Tibial nerve (tissue), 4 donors: ENCODE measurements around the gene EEA1. TPM values are rescaled to one million over a fixed set of nuclear protein-coding genes. Genes with fewer than 3 reads are reported as not detected.

Experiments
- DNase-seq, 2 donors: peaks; one replicate each; pipeline ENCODE4 v3.0.0-alpha.2; 2019; ENCODE audit warnings: low spot score in 2 of 2
- H3K27ac ChIP-seq, 4 donors: fragments of 200-600 bp; sonication (generic) in 3 of 4; one replicate each; pipeline ENCODE4 v1.5.1; 2017 to 2019; ENCODE audit warnings: mild to moderate bottlenecking in 1 of 4
- H3K27me3 ChIP-seq, 2 donors: fragments of 200-600 bp; sonication (generic) in 1 of 2; one replicate each; pipeline versions ENCODE4 v1.5.1 to v1.6.0; 2017 to 2019
- H3K36me3 ChIP-seq, 3 donors: fragments of 200-600 bp; sonication (generic); one replicate each; pipeline ENCODE4 v1.5.1; 2018 to 2019
- H3K4me1 ChIP-seq, 4 donors: fragments of 200-600 bp; sonication (generic) in 3 of 4; one replicate each; pipeline ENCODE4 v1.5.1; 2017 to 2019
- H3K4me3 ChIP-seq, 4 donors: fragments of 200-600 bp; sonication (generic) in 3 of 4; one replicate each; pipeline ENCODE4 v1.5.1; 2017 to 2019; ENCODE audit warnings: mild to moderate bottlenecking in 1 of 4, moderate library complexity in 1 of 4
- H3K9me3 ChIP-seq, 4 donors: fragments of 200-600 bp; sonication (generic) in 3 of 4; one replicate each; pipeline ENCODE4 v1.5.1; 2017 to 2019
- CTCF ChIP-seq, 5 experiments: fragments of 200-600 bp in 3 of 5; fragments of 450-650 bp in 2 of 5; sonication (generic) in 3 of 5; IDR thresholded peaks; one replicate each; pipeline ENCODE4 v1.5.1; 2016 to 2019; ENCODE audit warnings: antibody characterized with exemption in 5 of 5, mild to moderate bottlenecking in 3 of 5, moderate library complexity in 2 of 5
- EP300 ChIP-seq, 2 donors: sonication (generic); formaldehyde crosslinking; IDR thresholded peaks; one replicate each; pipeline ENCODE4 v1.6.1; 2017; ENCODE audit warnings: antibody characterized with exemption in 2 of 2, mild to moderate bottlenecking in 1 of 2
- POLR2A ChIP-seq, 2 donors: fragments of 450-650 bp; IDR thresholded peaks; one replicate each; pipeline ENCODE4 v1.6.1; 2017; ENCODE audit warnings: antibody characterized with exemption in 2 of 2, mild to moderate bottlenecking in 2 of 2, moderate library complexity in 2 of 2
- WGBS, 2 donors: methylation state at CpG; one replicate each; pipeline ENCODE4 v1.1.5; 2018; 5-methylcytosine and 5-hydroxymethylcytosine counted together
- total RNA-seq, 4 donors: library from RNA; depleted of rRNA; stranded (reverse); fragments of >200 nt; gene quantifications; one replicate each; pipeline ENCODE4 v1.1.0, GENCODE V29; 2016

The EEA1 gene
- total RNA-seq, 4 donors from 2014 or later, result 18.4 to 34.8 (median 24.1) TPM

GRCh38 chr12:92953747-92954146 lies 24.7 kb upstream of the EEA1 start:
- TF ChIP-seq POLR2A (IDR thresholded peaks at IDR 0.05) (no peak), CTCF (IDR thresholded peaks at IDR 0.05) (no peak)
- no peak for DNase-seq
- no peaks in the 10 kb centered on the region for H3K27me3 ChIP-seq

GRCh38 chr12:92952394-92952793 lies 23.3 kb upstream of the EEA1 start:
- 59 to 68% methylated on average over 7 of the region's 7 CpGs for WGBS, 2 donors
- Histone ChIP-seq H3K4me1 (no peaks in the 10 kb centered on the region), H3K9me3 (peaks cover 0 to 16% (median 0%) of the 10 kb centered on the region in 4 donors), H3K27me3 (no peaks in the 10 kb centered on the region), H3K4me3 (no peak overlapping the region), H3K36me3 (no peaks in the 10 kb centered on the region), H3K27ac (no peak overlapping the region)
- DNase-seq, result no peak
- no peak for TF ChIP-seq EP300 (IDR thresholded peaks at IDR 0.05)
- no peak for TF ChIP-seq POLR2A (IDR thresholded peaks at IDR 0.05)
- TF ChIP-seq CTCF (IDR thresholded peaks at IDR 0.05), result no peak

More at GRCh38 chr12:92953747-92954146, 24.7 kb upstream of the EEA1 start:
- H3K4me3 ChIP-seq, result no peak overlapping the region
- H3K27ac ChIP-seq, result no peak overlapping the region
- peaks cover 0 to 22% (median 0%) of the 10 kb centered on the region in 4 donors for H3K9me3 ChIP-seq
- no peaks in the 10 kb centered on the region for H3K4me1 ChIP-seq
- no peaks in the 10 kb centered on the region for H3K36me3 ChIP-seq
- WGBS, 2 donors, result 86 to 89% methylated on average over 5 of the region's 5 CpGs

GRCh38 chr12:92951006-92951405 lies 21.9 kb upstream of the EEA1 start:
- DNase-seq, result no peak
- H3K4me3 ChIP-seq, result no peak overlapping the region
- H3K9me3 ChIP-seq, result peaks cover 0 to 8% (median 0%) of the 10 kb centered on the region in 4 donors
- no peak for TF ChIP-seq POLR2A (IDR thresholded peaks at IDR 0.05)
- no peak for TF ChIP-seq EP300 (IDR thresholded peaks at IDR 0.05)
- no peak for TF ChIP-seq CTCF (IDR thresholded peaks at IDR 0.05)
- H3K36me3 ChIP-seq, result no peaks in the 10 kb centered on the region
- no peaks in the 10 kb centered on the region for H3K4me1 ChIP-seq
- 91 to 93% methylated on average over 4 of the region's 4 CpGs for WGBS, 2 donors
- H3K27ac ChIP-seq, result no peak overlapping the region
- no peaks in the 10 kb centered on the region for H3K27me3 ChIP-seq

GRCh38 chr12:92950011-92950410 lies 20.9 kb upstream of the EEA1 start:
- Histone ChIP-seq H3K4me3 (no peak overlapping the region), H3K27me3 (no peaks in the 10 kb centered on the region), H3K27ac (no peak overlapping the region), H3K36me3 (no peaks in the 10 kb centered on the region), H3K4me1 (no peaks in the 10 kb centered on the region), H3K9me3 (peaks cover 0 to 8% (median 0%) of the 10 kb centered on the region in 4 donors)
- WGBS, 2 donors, result 86 to 89% methylated on average over 4 of the region's 4 CpGs
- no peak for DNase-seq
- TF ChIP-seq POLR2A (IDR thresholded peaks at IDR 0.05) (no peak), CTCF (IDR thresholded peaks at IDR 0.05) (no peak)

GRCh38 chr12:92949466-92949865 lies 20.4 kb upstream of the EEA1 start:
- TF ChIP-seq CTCF (IDR thresholded peaks at IDR 0.05) (no peak), POLR2A (IDR thresholded peaks at IDR 0.05) (no peak), EP300 (IDR thresholded peaks at IDR 0.05) (no peak)
- no peaks in the 10 kb centered on the region for H3K4me1 ChIP-seq
- 60 to 69% methylated on average over 1 of the region's 1 CpG for WGBS, 2 donors
- no peaks in the 10 kb centered on the region for H3K36me3 ChIP-seq
- H3K9me3 ChIP-seq, result peaks cover 0 to 8% (median 0%) of the 10 kb centered on the region in 4 donors
- H3K27ac ChIP-seq, result no peak overlapping the region
- no peak overlapping the region for H3K4me3 ChIP-seq
- H3K27me3 ChIP-seq, result no peaks in the 10 kb centered on the region
- DNase-seq, result no peak
